H9 (cell line): Measurements from ENCODE around the gene TCF7L2. TPM values are rescaled to one million over a fixed set of nuclear protein-coding genes. Genes with fewer than 3 reads are reported as not detected.

Experiments
- DNase-seq: peaks from one replicate; pipeline ENCODE4 v3.0.0-alpha.2; 2017
- H2AFZ ChIP-seq: one replicate; pipeline ENCODE4 v1.6.1; 2013; ENCODE audit warnings: mild to moderate bottlenecking, low read length, control low read depth, moderate library complexity
- H2AK5ac ChIP-seq: 2 replicates; pipeline ENCODE4 v1.6.1; 2013; ENCODE audit warnings: low read length, control low read depth, mixed read lengths; ENCODE audit not compliant: insufficient read length
- H2BK120ac ChIP-seq: one replicate; pipeline ENCODE4 v1.6.1; 2013; ENCODE audit warnings: low read depth, mild to moderate bottlenecking, low read length, control low read depth, inconsistent platforms; ENCODE audit not compliant: poor library complexity, severe bottlenecking
- H2BK12ac ChIP-seq: 2 replicates; pipeline ENCODE4 v1.6.1; 2013; ENCODE audit warnings: low read length, control low read depth, mixed read lengths, low read depth; ENCODE audit not compliant: insufficient read length
- H2BK15ac ChIP-seq: 2 replicates; pipeline ENCODE4 v1.6.1; 2013; ENCODE audit warnings: low read depth, low read length, control low read depth
- H2BK20ac ChIP-seq: one replicate; pipeline ENCODE4 v1.6.1; 2013; ENCODE audit warnings: low read depth, mild to moderate bottlenecking, low read length, control low read depth, inconsistent platforms; ENCODE audit not compliant: poor library complexity, severe bottlenecking
- H2BK5ac ChIP-seq: 2 replicates; pipeline ENCODE4 v1.6.1; 2013; ENCODE audit warnings: low read length, control low read depth, mixed read lengths; ENCODE audit not compliant: insufficient read length
- H3K14ac ChIP-seq: 2 replicates; pipeline ENCODE4 v1.6.1; 2013; ENCODE audit warnings: low read length, control low read depth; ENCODE audit not compliant: insufficient read depth
- H3K18ac ChIP-seq: 2 replicates; pipeline ENCODE4 v1.6.1; 2013; ENCODE audit warnings: low read depth, mild to moderate bottlenecking, mixed read lengths, low read length, control low read depth; ENCODE audit not compliant: insufficient read length
- H3K23ac ChIP-seq: 2 replicates; pipeline ENCODE4 v1.6.1; 2013; ENCODE audit warnings: low read length, control low read depth, mixed read lengths, low read depth; ENCODE audit not compliant: insufficient read length
- H3K23me2 ChIP-seq: 2 replicates; pipeline ENCODE4 v1.6.1; 2013; ENCODE audit warnings: low read depth, mild to moderate bottlenecking, mixed read lengths, low read length, control low read depth; ENCODE audit not compliant: insufficient read length, poor library complexity, severe bottlenecking
- H3K27ac ChIP-seq: 2 replicates; pipeline ENCODE4 v1.5.1; 2013; ENCODE audit warnings: low read length, control low read depth, mixed read lengths, low read depth; ENCODE audit not compliant: insufficient read length
- H3K27me3 ChIP-seq: 2 replicates; pipeline ENCODE4 v1.6.1; 2013; ENCODE audit warnings: low read length, control low read depth, inconsistent platforms; ENCODE audit not compliant: insufficient read depth
- H3K4ac ChIP-seq: 2 replicates; pipeline ENCODE4 v1.6.1; 2013; ENCODE audit warnings: low read depth, mild to moderate bottlenecking, control low read depth, inconsistent platforms, low read length, moderate library complexity
- H3K4me1 ChIP-seq: 2 replicates; pipeline ENCODE4 v1.6.1; 2013; ENCODE audit warnings: low read length, control low read depth, inconsistent platforms; ENCODE audit not compliant: insufficient read depth
- H3K4me2 ChIP-seq: 2 replicates; pipeline ENCODE4 v1.6.1; 2013; ENCODE audit warnings: low read length, control low read depth, mixed read lengths; ENCODE audit not compliant: insufficient read length, insufficient read depth
- H3K56ac ChIP-seq: 2 replicates; pipeline ENCODE4 v1.6.1; 2013; ENCODE audit warnings: low read depth, mild to moderate bottlenecking, mixed read lengths, low read length, control low read depth; ENCODE audit not compliant: insufficient read length
- H3K79me1 ChIP-seq: 2 replicates; pipeline ENCODE4 v1.6.1; 2013; ENCODE audit warnings: low read depth, mild to moderate bottlenecking, moderate library complexity, low read length, control low read depth, inconsistent platforms; ENCODE audit not compliant: insufficient read depth, poor library complexity, severe bottlenecking
- H3K79me2 ChIP-seq: 2 replicates; pipeline ENCODE4 v1.6.1; 2013; ENCODE audit warnings: low read length, control low read depth, inconsistent platforms; ENCODE audit not compliant: insufficient read depth
- H3K9ac ChIP-seq: 2 replicates; pipeline ENCODE4 v1.6.1; 2013; ENCODE audit warnings: low read length, control low read depth, mixed read lengths; ENCODE audit not compliant: insufficient read length; ENCODE audit errors: extremely low read depth
- H3K9me3 ChIP-seq: one replicate; pipeline ENCODE4 v1.6.1; 2013; ENCODE audit warnings: low read depth, low read length, inconsistent platforms; ENCODE audit not compliant: control insufficient read depth
- H3T11ph ChIP-seq: one replicate; pipeline ENCODE4 v1.6.1; 2013; ENCODE audit warnings: mild to moderate bottlenecking, low read length, control low read depth, inconsistent platforms
- H4K20me1 ChIP-seq: one replicate; pipeline ENCODE4 v1.6.1; 2013; ENCODE audit not compliant: control insufficient read depth, insufficient read length, insufficient read depth
- H4K5ac ChIP-seq: 2 replicates; pipeline ENCODE4 v1.6.1; 2013; ENCODE audit warnings: low read depth, mild to moderate bottlenecking, mixed read lengths, low read length, control low read depth; ENCODE audit not compliant: insufficient read length
- H4K8ac ChIP-seq: replicated peaks from 2 replicates; pipeline ENCODE4 v1.6.1; 2013; ENCODE audit warnings: low read length, control low read depth, mixed read lengths, low read depth; ENCODE audit not compliant: insufficient read length
- H4K91ac ChIP-seq: 2 replicates; pipeline ENCODE4 v1.6.1; 2013; ENCODE audit warnings: low read depth, mild to moderate bottlenecking, moderate library complexity, mixed read lengths, low read length, control low read depth; ENCODE audit not compliant: insufficient read length
- H3K27ac Mint-ChIP-seq, 3 experiments: 2 replicates in 2 of 3; 3 replicates in 1 of 3; pipeline ENCODE4 v1.8.0; 2020 to 2021; ENCODE audit warnings: mixed read lengths in 3 of 3, mild to moderate bottlenecking in 1 of 3, moderate library complexity in 1 of 3
- H3K27me3 Mint-ChIP-seq: 2 replicates; pipeline ENCODE4 v1.8.0; 2021; ENCODE audit warnings: low read depth, mild to moderate bottlenecking, moderate library complexity, mixed read lengths
- H3K36me3 Mint-ChIP-seq, 3 experiments: 2 replicates in 2 of 3; 3 replicates in 1 of 3; pipeline ENCODE4 v1.8.0; 2020 to 2021; ENCODE audit warnings: low read depth in 3 of 3, mixed read lengths in 3 of 3; ENCODE audit not compliant: insufficient read depth in 1 of 3
- H3K4me1 Mint-ChIP-seq, 2 experiments: 2 replicates each; pipeline ENCODE4 v1.8.0; 2020; ENCODE audit warnings: mixed read lengths in 2 of 2
- H3K4me3 Mint-ChIP-seq, 2 experiments: 2 replicates in 1 of 2; 3 replicates in 1 of 2; pipeline ENCODE4 v1.8.0; 2020 to 2021; ENCODE audit warnings: mild to moderate bottlenecking in 2 of 2, mixed read lengths in 2 of 2, moderate library complexity in 1 of 2
- H3K9me3 Mint-ChIP-seq, 2 experiments: 2 replicates in 1 of 2; 3 replicates in 1 of 2; pipeline ENCODE4 v1.8.0; 2020; ENCODE audit warnings: mild to moderate bottlenecking in 2 of 2, mixed read lengths in 2 of 2, moderate library complexity in 1 of 2
- WGBS: extraction: QIAGEN DNeasy Blood & Tissue Kit; methylation state at CpG from one replicate; pipeline ENCODE4 v1.1.7; 2013; ENCODE audit warnings: missing lambda C conversion rate, low lambda C conversion rate, mixed read lengths; ENCODE audit not compliant: insufficient read length; ENCODE audit errors: extremely low coverage; 5-methylcytosine and 5-hydroxymethylcytosine counted together
- total RNA-seq: library from RNA; stranded (reverse); gene quantifications from 2 replicates; pipeline ENCODE4 v1.2.1, GENCODE V29; 2021
- TF ChIP-seq, protein P1 (sequence below): fragments of 200-600 bp; sonication (generic); conservative IDR thresholded peaks from 3 replicates; pipeline ENCODE4 v1.8.0; 2021; ENCODE audit warnings: antibody characterized with exemption, mild to moderate bottlenecking

Gene TCF7L2
- total RNA-seq, 1 experiment from 2014 or later: 71.1 TPM

DNA sequence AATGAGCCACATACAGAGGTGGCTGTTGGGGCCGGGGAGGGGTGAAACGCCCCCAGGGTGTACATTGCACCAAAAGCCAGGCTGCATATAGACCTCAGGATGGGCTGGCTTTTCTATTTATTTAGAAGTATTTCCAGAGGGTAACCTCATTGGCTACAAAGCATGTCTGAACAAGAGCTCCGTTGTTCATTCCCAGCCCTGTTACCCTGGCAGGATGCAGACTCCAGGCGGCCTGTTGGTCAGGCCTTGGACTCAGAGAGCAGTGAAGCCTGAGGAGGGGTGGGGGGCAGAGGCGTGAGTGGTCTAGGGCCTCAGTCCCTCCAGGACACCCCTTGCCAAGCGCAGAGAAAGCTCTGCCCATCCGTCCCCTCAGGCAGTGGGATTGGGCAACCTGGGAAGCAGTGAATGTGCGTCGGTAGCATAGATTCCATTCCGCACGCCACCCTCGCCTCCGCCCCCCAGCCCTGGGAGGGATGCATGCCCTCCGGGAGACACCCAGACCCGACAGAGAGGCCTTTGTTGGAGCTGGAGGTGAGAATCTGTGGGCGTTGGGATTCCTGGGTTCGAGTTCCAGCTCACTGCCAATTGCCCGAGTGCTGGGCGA lies 41.9 kb downstream of the TCF7L2 start:
- Histone ChIP-seq H3K9ac (no peak overlapping the region), H3K27ac (no peak overlapping the region), H4K8ac (no peak overlapping the region), H3K9me3 (no peaks in the 10 kb centered on the region), H3K56ac (no peak overlapping the region), H3K23me2 (no peaks in the 10 kb centered on the region), H3K14ac (no peak overlapping the region; the same call in 1 of the 2 replicates), H2BK20ac (no peak overlapping the region), H2AFZ (no peak overlapping the region), H4K91ac (no peak overlapping the region), H2AK5ac (no peak overlapping the region), H2BK12ac (no peak overlapping the region), H3K4ac (no peak overlapping the region), H4K20me1 (no peaks in the 10 kb centered on the region), H3K4me1 (peaks cover 5% of the 10 kb centered on the region; the same call in 1 of the 2 replicates), H3K27me3 (no peaks in the 10 kb centered on the region), H2BK5ac (no peak overlapping the region), H3K23ac (no peak overlapping the region), H3K79me1 (peaks cover 9% of the 10 kb centered on the region), H3K79me2 (peaks cover 30% of the 10 kb centered on the region; the same call in 1 of the 2 replicates), H3T11ph (no peak overlapping the region), H2BK120ac (no peak overlapping the region), H2BK15ac (no peak overlapping the region), H4K5ac (no peak overlapping the region), H3K18ac (peak overlapping the region; percentile 48), H3K4me2 (no peak overlapping the region)
- Mint-ChIP-seq H3K4me3 (no peak overlapping the region), H3K36me3 (peaks cover 13 to 44% (median 37%) of the 10 kb centered on the region in 3 experiments; a peak in 6 of 7 replicates), H3K27me3 (no peaks in the 10 kb centered on the region), H3K4me1 (peaks cover 52 to 61% of the 10 kb centered on the region in 2 experiments), H3K9me3 (no peaks in the 10 kb centered on the region), H3K27ac (peak overlapping the region; percentile 69 to 82 (median 70); a peak in 5 of 7 replicates)
- TF ChIP-seq, protein P1, sequence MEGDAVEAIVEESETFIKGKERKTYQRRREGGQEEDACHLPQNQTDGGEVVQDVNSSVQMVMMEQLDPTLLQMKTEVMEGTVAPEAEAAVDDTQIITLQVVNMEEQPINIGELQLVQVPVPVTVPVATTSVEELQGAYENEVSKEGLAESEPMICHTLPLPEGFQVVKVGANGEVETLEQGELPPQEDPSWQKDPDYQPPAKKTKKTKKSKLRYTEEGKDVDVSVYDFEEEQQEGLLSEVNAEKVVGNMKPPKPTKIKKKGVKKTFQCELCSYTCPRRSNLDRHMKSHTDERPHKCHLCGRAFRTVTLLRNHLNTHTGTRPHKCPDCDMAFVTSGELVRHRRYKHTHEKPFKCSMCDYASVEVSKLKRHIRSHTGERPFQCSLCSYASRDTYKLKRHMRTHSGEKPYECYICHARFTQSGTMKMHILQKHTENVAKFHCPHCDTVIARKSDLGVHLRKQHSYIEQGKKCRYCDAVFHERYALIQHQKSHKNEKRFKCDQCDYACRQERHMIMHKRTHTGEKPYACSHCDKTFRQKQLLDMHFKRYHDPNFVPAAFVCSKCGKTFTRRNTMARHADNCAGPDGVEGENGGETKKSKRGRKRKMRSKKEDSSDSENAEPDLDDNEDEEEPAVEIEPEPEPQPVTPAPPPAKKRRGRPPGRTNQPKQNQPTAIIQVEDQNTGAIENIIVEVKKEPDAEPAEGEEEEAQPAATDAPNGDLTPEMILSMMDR: no peak
- no peak for DNase-seq
- WGBS: no CpG with 5 or more reads among the region's 19 CpGs
